HuH-7 (cell line): ENCODE measurements around the gene GRHPR.
"Not testable (repeated sequence)": the region's sequence is repeated elsewhere in the genome, so short reads cannot be mapped to it uniquely, and the experiment has no call there.

Experiments
- DNase-seq: peaks from one replicate; pipeline ENCODE4 v3.0.0; 2011; ENCODE audit warnings: low spot score

GRHPR gene

GRCh38 chr9:37421914-37422288, 595 bp upstream of the GRHPR start:
- DNase-seq, result peak; percentile 83

- DNase-seq, result no peak
Observed at GRCh38 chr9:37423508-37423907, 1.0 kb downstream of the GRHPR start.

- no peak for DNase-seq
Observed at GRCh38 chr9:37424204-37424685, 1.7 kb downstream of the GRHPR start.

- no peak for DNase-seq
Observed at GRCh38 chr9:37424686-37425297, 2.3 kb downstream of the GRHPR start.

GRCh38 chr9:37425298-37425752, 2.8 kb downstream of the GRHPR start:
- DNase-seq, result no peak

GRCh38 chr9:37426431-37426830, 3.9 kb downstream of the GRHPR start:
- DNase-seq, result not testable (repeated sequence)

- no peak for DNase-seq
Observed at GRCh38 chr9:37426846-37427245, 4.3 kb downstream of the GRHPR start.

- no peak for DNase-seq
Observed at GRCh38 chr9:37428345-37428744, 5.8 kb downstream of the GRHPR start.

GRCh38 chr9:37429441-37430285, 7.2 kb downstream of the GRHPR start:
- no peak for DNase-seq

GRCh38 chr9:37430841-37431597, 8.5 kb downstream of the GRHPR start:
- peak; percentile 91 for DNase-seq

GRCh38 chr9:37432020-37432419, 9.5 kb downstream of the GRHPR start:
- no peak for DNase-seq

- no peak for DNase-seq
Observed at GRCh38 chr9:37433867-37434371, 11.4 kb downstream of the GRHPR start.

- no peak for DNase-seq
Observed at GRCh38 chr9:37436540-37436939, 14.0 kb downstream of the GRHPR start.

GRCh38 chr9:37437010-37437409, 14.5 kb downstream of the GRHPR start:
- no peak for DNase-seq

- no peak for DNase-seq
Observed at GRCh38 chr9:37437621-37438020, 15.1 kb downstream of the GRHPR start.

- no peak for DNase-seq
Observed at GRCh38 chr9:37438359-37438758, 15.9 kb downstream of the GRHPR start.

- no peak for DNase-seq
Observed at GRCh38 chr9:37441776-37442370, 19.4 kb downstream of the GRHPR start.

GRCh38 chr9:37442556-37442955, 20.1 kb downstream of the GRHPR start:
- DNase-seq, result no peak

GRCh38 chr9:37443566-37443965, 21.1 kb downstream of the GRHPR start:
- no peak for DNase-seq

- DNase-seq, result no peak
Observed at GRCh38 chr9:37444890-37445289, 22.4 kb downstream of the GRHPR start.

- DNase-seq, result no peak
Observed at GRCh38 chr9:37445832-37446231, 23.3 kb downstream of the GRHPR start.

GRCh38 chr9:37446401-37446800, 23.9 kb downstream of the GRHPR start:
- no peak for DNase-seq
